Hepatocyte (in vitro differentiated cells): ENCODE results near the gene TMED7. TPM values are rescaled to one million over a fixed set of nuclear protein-coding genes. Genes with fewer than 3 reads are reported as not detected.
A peak's percentile ranks its signal among the peaks of the same experiment; 100 is the strongest.

Experiments used
- DNase-seq: peaks from one replicate; pipeline ENCODE4 v3.0.0-alpha.2; 2016; ENCODE audit warnings: low spot score
- H2AFZ ChIP-seq: fragments of 200-600 bp; sonication (generic); 2 replicates; pipeline ENCODE4 v1.6.0; 2016; ENCODE audit warnings: antibody characterized with exemption, mild to moderate bottlenecking
- H3K27ac ChIP-seq: fragments of 200-600 bp; sonication (generic); 2 replicates; pipeline ENCODE4 v1.5.1; 2016; ENCODE audit warnings: mild to moderate bottlenecking
- H3K27me3 ChIP-seq: fragments of 200-600 bp; sonication (generic); 2 replicates; pipeline ENCODE4 v1.6.1; 2016
- H3K36me3 ChIP-seq: fragments of 200-600 bp; sonication (generic); replicated peaks from 2 replicates; pipeline ENCODE4 v1.5.1; 2016; ENCODE audit warnings: low read depth; ENCODE audit not compliant: insufficient read depth
- H3K4me1 ChIP-seq: fragments of 200-600 bp; sonication (generic); 2 replicates; pipeline ENCODE4 v1.5.1; 2016; ENCODE audit warnings: mild to moderate bottlenecking, moderate library complexity; ENCODE audit not compliant: insufficient read depth
- H3K4me2 ChIP-seq: fragments of 200-600 bp; sonication (generic); 2 replicates; pipeline ENCODE4 v1.6.0; 2016
- H3K4me3 ChIP-seq: fragments of 200-600 bp; sonication (generic); 2 replicates; pipeline ENCODE4 v1.5.1; 2016; ENCODE audit warnings: mild to moderate bottlenecking
- H3K79me2 ChIP-seq: fragments of 200-600 bp; sonication (generic); 2 replicates; pipeline ENCODE4 v1.6.0; 2017; ENCODE audit warnings: mild to moderate bottlenecking
- H3K9me2 ChIP-seq: fragments of 200-600 bp; sonication (generic); replicated peaks from 2 replicates; pipeline ENCODE4 v1.6.0; 2017; ENCODE audit warnings: mild to moderate bottlenecking; ENCODE audit not compliant: insufficient read depth
- H3K9me3 ChIP-seq: fragments of 200-600 bp; sonication (generic); 2 replicates; pipeline ENCODE4 v1.5.1; 2016; ENCODE audit warnings: low read depth, mild to moderate bottlenecking
- H4K20me1 ChIP-seq: fragments of 200-600 bp; sonication (generic); 2 replicates; pipeline ENCODE4 v1.6.0; 2016; ENCODE audit warnings: mild to moderate bottlenecking; ENCODE audit not compliant: insufficient read depth, poor library complexity, severe bottlenecking
- CTCF ChIP-seq: fragments of 200-600 bp; sonication (generic); IDR thresholded peaks from 2 replicates; pipeline ENCODE4 v1.5.1; 2016; ENCODE audit warnings: antibody characterized with exemption, mild to moderate bottlenecking; ENCODE audit not compliant: poor library complexity
- EZH2 ChIP-seq: fragments of 200-600 bp; sonication (generic); IDR thresholded peaks from 2 replicates; pipeline ENCODE4 v1.6.1; 2016; ENCODE audit warnings: antibody characterized with exemption, mild to moderate bottlenecking, borderline replicate concordance
- EZH2phosphoT487 ChIP-seq: fragments of 200-600 bp; sonication (generic); IDR thresholded peaks from one replicate; pipeline ENCODE4 v1.6.1; 2018; ENCODE audit warnings: antibody characterized with exemption, mild to moderate bottlenecking, low read depth, moderate library complexity; ENCODE audit not compliant: unreplicated experiment, severe bottlenecking
- WGBS: methylation state at CpG from one replicate; pipeline ENCODE4 v1.1.6; 2016; ENCODE audit warnings: low lambda C conversion rate; ENCODE audit errors: missing lambda C conversion rate; 5-methylcytosine and 5-hydroxymethylcytosine counted together
- polyA plus RNA-seq: library from polyadenylated mRNA; unstranded; fragments of >200 nt; fragmentation: Nextera tagmentation; extraction: Ambion mirVana; gene quantifications from 2 replicates; pipeline ENCODE4 v1.2.1, GENCODE V29; 2016
- total RNA-seq: library from RNA; depleted of rRNA; stranded (reverse); fragments of >200 nt; gene quantifications from 2 replicates; pipeline ENCODE4 v1.2.3, GENCODE V29; 2014

Gene TMED7
- total and polyA plus RNA-seq, 2 experiments from 2014 or later = 88.1 to 214 TPM

GRCh38 chr5:115586525-115587146 lies 39.2 kb downstream of the TMED7 start:
- TF ChIP-seq EZH2phosphoT487 (no peak), CTCF (peak; percentile 73)
- no peaks in the 10 kb centered on the region for H3K9me3 ChIP-seq
- H3K4me2 ChIP-seq = no peak overlapping the region
- H2AFZ ChIP-seq = no peak overlapping the region
- H3K36me3 ChIP-seq = no peaks in the 10 kb centered on the region
- no peaks in the 10 kb centered on the region for H4K20me1 ChIP-seq
- H3K79me2 ChIP-seq = peaks cover 2% of the 10 kb centered on the region
- H3K27me3 ChIP-seq = no peaks in the 10 kb centered on the region
- WGBS = 57% methylated on average over 6 of the region's 6 CpGs
- no peaks in the 10 kb centered on the region for H3K9me2 ChIP-seq
- peak; percentile 38 for DNase-seq
- no peak overlapping the region for H3K4me3 ChIP-seq
- H3K27ac ChIP-seq = no peak overlapping the region
- no peaks in the 10 kb centered on the region for H3K4me1 ChIP-seq

GRCh38 chr5:115585265-115585664 lies 40.6 kb downstream of the TMED7 start:
- TF ChIP-seq EZH2phosphoT487 (no peak), EZH2 (no peak), CTCF (no peak)
- H3K4me3 ChIP-seq = no peak overlapping the region
- no peaks in the 10 kb centered on the region for H3K9me3 ChIP-seq
- no peaks in the 10 kb centered on the region for H3K36me3 ChIP-seq
- H3K27ac ChIP-seq = no peak overlapping the region
- H3K27me3 ChIP-seq = no peaks in the 10 kb centered on the region
- H3K9me2 ChIP-seq = no peaks in the 10 kb centered on the region
- no peaks in the 10 kb centered on the region for H3K4me1 ChIP-seq
- DNase-seq = no peak
- 86% methylated on average over 1 of the region's 1 CpG for WGBS
- no peaks in the 10 kb centered on the region for H4K20me1 ChIP-seq
- no peaks in the 10 kb centered on the region for H3K79me2 ChIP-seq
- H3K4me2 ChIP-seq = no peak overlapping the region
- H2AFZ ChIP-seq = no peak overlapping the region

- 86% methylated on average over 1 of the region's 1 CpG for WGBS
- Histone ChIP-seq H3K27me3 (no peaks in the 10 kb centered on the region), H3K9me3 (no peaks in the 10 kb centered on the region), H3K27ac (no peak overlapping the region), H4K20me1 (no peaks in the 10 kb centered on the region), H3K4me3 (no peak overlapping the region), H3K36me3 (no peaks in the 10 kb centered on the region), H3K4me1 (no peaks in the 10 kb centered on the region), H3K9me2 (no peaks in the 10 kb centered on the region), H3K4me2 (no peak overlapping the region), H2AFZ (no peak overlapping the region), H3K79me2 (no peaks in the 10 kb centered on the region)
- TF ChIP-seq EZH2 = no peak
- TF ChIP-seq EZH2phosphoT487 = no peak
- TF ChIP-seq CTCF = no peak
- no peak for DNase-seq
Observed at GRCh38 chr5:115584501-115584900, 41.3 kb downstream of the TMED7 start.
